NCI-H748 (cell line): ENCODE data around the gene KLK1.
A peak's percentile ranks its signal among the peaks of the same experiment; 100 is the strongest.
"Not testable (repeated sequence)": the region's sequence is repeated elsewhere in the genome, so short reads cannot be mapped to it uniquely, and the experiment has no call there.

Source experiments
- DNase-seq: peaks from one replicate; lab custom pipeline; 2025; ENCODE audit not compliant: unreplicated experiment; lab: John Stamatoyannopoulos, UW

KLK1 gene

DNA sequence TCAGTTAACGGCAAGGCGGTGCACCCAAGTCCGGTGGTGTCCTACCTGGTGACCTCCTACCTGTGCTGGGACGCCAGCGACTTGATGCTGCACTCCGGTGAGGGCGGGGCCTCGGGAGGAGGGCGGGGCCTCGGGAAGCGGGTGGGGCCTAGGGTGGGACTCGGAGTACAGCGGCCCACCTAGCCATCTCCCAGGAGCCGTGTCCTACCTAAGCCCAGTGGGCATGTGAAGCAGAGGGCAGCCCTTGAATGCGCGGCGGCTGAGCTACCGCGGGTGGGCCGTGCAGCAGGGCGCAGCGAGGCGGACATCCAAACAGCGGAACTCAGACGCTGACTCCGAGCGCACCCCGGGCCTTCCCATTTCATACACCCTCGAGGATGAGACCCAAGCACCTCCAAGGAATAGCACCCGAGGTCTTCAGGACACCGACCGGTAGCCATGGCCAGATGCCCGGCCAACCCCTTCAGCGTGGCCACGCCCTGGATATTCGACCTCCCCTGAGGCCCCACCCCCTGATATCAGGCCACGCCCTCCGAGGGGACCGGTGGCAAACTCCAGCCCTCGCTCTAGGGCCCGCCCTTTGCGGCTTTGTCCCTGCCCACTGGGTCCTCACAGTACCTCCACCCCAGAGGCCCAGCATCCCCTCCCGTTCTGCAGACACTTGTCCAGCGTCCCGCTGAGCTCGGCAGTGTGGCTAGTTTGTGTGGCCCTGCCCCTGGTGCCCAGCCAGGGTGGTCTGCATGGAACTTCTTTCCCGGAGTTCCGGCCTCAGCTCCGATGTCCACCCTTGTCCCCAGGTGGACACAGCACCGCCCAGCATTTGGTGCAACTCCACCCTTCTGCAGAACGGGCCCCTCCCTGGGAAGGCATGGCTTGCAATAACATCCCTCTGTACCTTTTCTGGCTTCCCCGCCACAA lies 5.4 kb downstream of the KLK1 start:
- DNase-seq: peak; percentile 95

- no peak for DNase-seq
Measured at GRCh38 chr19:50815439-50815838, 8.1 kb downstream of the KLK1 start.

DNA sequence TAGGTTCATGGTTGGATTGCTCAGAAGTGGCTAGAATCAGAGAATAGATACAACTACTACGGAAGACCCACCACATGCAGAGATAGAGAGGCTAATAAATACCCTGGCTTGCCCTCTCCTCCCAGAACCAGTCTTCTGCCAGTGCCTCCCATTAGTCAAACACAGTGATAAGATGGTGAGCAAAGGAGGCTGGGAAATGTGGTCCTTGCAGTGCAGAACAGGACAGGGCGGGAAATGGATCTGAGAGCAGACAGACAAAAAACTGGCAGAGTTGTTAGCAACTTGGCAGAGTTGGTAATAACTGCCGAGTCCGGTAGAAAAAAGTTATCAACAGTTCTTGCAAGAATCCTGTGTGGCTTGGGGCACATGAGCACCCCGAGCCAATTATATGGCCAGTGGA lies 8.7 kb downstream of the KLK1 start:
- DNase-seq: no peak

GRCh38 chr19:50812474-50812873 lies 11.1 kb downstream of the KLK1 start:
- no peak for DNase-seq

GRCh38 chr19:50811622-50812238 lies 11.9 kb downstream of the KLK1 start:
- not testable (repeated sequence) for DNase-seq

- DNase-seq: no peak
Measured at GRCh38 chr19:50808856-50809255, 14.7 kb downstream of the KLK1 start.

- DNase-seq: peak; percentile 100
Measured at GRCh38 chr19:50804420-50805272, 18.9 kb downstream of the KLK1 start.

DNA sequence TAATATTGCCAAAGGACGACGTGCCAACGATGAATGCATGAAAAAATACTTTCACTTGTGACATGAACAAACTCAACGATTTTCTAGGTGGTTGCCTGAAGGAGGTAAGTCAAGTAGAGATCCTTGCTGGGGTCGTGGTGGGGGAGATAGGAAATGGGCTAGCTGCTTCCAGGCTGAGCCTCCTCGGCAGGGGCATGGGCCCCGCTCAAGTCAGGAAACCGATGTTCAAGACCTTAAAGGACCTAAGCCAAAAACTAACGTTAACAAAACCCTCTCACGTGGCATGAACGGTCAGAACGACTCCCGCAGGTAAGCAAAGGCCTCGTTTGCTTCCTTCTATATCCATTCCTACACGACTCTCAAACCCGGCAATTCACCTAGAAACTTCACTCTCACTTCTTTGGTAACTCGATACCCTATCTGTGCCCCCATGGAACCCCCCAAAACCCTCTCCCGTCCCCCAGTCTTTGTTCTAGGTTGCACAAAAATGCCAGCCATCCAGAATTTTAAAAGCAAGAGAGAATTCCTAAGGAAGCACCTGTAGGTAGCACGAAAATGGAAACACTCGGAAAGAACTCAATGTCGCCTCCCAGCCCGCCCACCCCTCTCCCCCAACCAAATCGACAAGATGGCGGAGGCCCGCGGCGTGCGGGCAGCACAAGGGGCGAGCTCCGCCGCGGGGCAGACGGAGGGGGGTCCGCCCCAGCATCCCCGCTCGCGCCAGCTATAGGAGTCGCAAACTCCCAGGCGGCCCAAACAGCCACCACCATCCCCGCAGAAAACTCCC lies 19.8 kb downstream of the KLK1 start:
- peak; percentile 84 for DNase-seq

- no peak for DNase-seq
Measured at GRCh38 chr19:50801107-50801506, 22.5 kb downstream of the KLK1 start.

- DNase-seq: no peak
Measured at GRCh38 chr19:50799547-50799851, 24.1 kb downstream of the KLK1 start.

GRCh38 chr19:50798659-50799546 lies 24.7 kb downstream of the KLK1 start:
- no peak for DNase-seq

- DNase-seq: no peak
Measured at GRCh38 chr19:50797781-50798658, 25.6 kb downstream of the KLK1 start.

DNA sequence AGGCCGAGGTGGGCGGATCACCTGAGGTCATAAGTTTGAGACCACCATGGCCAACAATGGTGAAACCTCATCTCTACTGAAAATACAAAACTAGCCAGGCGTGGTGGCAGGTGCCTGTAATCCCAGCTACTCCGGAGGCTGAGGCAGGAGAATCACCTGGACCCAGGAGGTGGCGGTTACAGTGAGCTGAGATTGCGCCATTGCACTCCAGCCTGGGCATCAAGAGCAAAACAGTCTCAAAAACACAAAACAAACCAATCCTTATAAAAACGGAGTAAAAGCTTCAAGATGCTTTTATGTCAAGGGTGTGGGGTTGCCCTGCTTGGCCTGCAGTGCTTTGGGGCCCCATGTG lies 26.2 kb downstream of the KLK1 start:
- no peak for DNase-seq

GRCh38 chr19:50796634-50797428 lies 26.8 kb downstream of the KLK1 start:
- no peak for DNase-seq

- peak; percentile 32 for DNase-seq
Measured at GRCh38 chr19:50796128-50796633, 27.4 kb downstream of the KLK1 start.

DNA sequence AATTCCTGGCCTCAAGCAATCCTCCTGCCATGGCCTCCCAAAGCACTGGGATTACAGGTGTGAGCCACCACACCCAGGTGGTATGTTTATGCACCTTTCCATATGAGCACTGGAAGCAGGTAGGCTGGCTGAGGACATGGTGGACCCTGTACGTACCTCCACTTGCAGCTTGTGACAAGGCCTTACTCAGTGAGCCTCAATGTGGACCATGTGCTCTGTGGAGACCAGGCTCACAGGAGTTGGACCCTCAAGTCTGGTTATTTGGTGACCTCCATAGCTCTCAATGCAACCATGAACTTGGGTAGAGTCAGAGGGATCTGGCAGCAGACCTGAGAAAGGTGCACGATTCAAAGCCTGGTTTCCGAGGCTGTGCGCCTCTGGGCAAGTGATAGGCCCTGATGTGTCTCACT lies 27.9 kb downstream of the KLK1 start:
- peak; percentile 43 for DNase-seq

DNA sequence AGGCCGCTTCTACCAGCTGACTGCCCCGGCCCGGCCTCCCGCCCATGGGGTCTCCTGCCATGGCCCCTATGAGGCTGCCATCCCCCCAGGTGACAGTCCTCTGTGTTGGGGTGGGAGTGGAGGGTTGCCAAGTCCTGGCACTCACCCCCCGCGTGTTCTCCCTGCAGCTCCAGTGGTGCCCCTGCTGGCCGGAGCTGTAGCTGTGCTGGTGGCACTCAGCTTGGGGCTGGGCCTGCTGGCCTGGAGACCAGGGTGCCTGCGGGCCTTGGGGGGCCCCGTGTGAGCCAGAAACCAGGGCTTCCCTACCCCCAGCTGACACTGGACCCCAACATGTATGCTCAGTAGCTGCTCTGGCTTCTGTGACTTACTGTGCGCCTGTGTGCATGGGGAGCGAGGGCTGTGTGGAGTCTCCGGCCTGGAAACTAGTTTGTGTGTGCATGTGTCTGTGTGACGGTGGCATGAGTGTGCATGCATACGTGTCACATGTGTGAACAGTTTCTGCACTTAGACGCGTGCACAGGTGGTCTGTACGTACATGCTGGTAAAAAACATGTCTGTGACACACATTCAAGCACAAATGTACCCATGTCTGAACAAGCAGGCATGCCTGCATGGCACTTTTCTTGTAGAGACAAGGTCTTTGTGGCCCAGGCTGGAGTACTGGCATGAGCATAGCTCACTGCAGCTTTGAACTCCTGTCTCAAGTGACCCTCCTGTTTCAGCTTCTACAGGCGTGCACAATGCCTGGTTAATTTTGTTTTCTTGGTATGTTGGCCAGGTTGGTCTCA lies 28.5 kb downstream of the KLK1 start:
- DNase-seq: peak; percentile 63
